8988T (cell line): Measurements from ENCODE around the gene GDF15.

Experiments
- DNase-seq: peaks from one replicate; pipeline ENCODE4 v3.0.0; 2011

The GDF15 gene

DNA sequence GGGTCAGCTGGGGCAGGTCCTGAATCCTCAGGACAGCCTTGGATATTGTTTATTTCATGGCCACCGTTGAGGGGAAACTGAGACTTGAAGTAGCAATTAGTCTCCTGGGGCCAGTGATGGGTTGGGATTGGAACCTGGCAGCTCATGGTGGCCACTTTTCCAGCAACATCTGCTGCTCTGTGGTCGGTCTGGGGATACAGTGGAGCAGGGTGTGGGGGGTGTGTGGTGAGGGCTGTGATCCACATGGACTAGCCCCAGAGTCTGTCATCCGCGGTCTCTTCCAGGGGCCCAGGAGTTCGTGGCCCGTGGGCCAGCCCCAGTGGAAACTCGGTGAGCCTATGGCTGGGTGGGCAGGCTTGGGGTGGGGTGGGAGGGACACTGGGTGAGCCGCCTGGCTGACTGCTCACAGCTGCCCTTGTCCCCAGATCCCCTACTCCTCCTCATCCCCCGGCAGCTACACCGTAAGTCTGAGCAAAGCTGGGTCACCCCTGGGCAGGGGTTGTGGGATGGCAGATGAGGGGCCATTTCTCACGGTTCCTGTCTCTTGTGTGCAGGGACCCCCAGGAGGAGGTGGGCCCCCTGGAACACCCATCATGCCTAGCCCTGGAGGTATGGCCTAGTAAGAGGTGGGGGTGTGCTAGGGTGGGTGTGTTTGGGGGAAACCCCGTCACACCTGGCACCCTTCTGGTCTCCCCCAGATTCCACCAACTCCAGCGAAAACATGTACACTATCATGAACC, 46.5 kb downstream of the GDF15 start:
- peak; percentile 46 for DNase-seq

- peak; percentile 50 for DNase-seq
Measured at GRCh38 chr19:18433015-18433691, 47.2 kb downstream of the GDF15 start.

DNA sequence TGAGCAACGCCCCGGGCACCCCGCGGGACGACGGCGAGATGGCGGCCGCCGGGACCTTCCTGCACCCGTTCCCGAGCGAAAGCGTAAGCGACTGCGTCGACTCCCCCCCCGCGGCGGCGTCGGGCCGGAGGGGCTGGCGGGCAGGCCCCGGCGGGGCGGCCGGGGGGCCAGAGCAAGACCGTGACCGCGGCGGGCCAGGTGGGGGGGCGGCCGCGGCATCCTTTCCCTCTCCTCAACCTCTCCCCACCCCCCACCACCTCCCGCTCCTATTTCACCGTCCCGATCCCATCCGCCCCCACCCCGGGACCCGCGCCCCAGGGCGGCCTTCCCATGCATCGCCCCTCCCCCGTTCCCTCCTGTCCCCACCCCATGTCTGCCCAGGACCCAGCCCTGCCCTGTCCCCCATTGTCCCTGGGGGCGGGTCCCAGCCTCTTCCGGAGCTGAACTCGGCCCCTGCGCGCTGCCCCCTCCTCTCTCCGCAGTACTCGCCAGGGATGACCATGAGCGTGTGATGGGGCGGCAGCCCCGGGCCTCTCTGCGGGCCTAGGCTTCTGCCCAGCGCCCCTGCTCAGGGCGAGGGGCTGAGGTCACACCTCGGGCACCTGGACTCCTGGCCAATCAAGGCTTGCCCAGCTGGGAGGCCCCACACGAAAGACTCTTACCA, 47.9 kb downstream of the GDF15 start:
- DNase-seq, result peak; percentile 51

DNA sequence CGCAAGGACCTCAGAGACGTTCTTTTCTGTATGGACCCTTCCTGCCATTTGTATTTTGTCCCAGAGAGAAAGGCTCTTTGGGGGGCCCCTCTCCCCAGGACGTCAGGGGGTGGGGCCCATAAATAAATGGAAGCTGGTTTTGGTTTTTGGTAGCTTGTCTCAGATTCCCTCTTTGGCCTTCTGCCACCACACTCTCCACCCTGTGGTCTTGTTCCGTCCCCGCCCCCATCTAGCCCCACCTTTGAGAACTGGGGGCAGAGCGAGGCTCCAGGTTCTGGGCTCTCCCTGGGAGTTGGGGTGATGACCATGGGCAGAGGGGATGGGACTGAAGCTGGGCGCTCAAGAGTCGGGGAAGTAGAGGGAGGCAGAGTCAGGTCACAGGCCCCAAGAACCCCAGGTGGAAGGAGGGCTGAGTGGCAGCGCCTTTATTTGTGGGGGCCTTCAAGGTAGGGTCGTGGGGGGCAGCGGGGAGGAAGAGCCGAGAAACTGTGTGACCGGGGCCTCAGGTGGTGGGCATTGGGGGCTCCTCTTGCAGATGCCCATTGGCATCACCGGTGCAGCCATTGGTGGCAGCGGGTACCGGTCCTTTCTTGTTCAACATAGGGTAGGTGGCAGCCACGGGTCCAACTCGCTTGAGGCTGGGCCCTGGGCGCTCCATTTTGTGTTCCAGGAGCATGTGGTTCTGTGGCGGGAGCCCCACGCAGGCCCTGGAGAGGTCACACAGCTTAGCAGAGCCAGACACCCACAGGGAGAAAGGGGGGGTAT, 48.6 kb downstream of the GDF15 start:
- DNase-seq, result peak; percentile 56

GRCh38 chr19:18435178-18435841, 49.4 kb downstream of the GDF15 start:
- peak; percentile 56 for DNase-seq

- peak; percentile 52 for DNase-seq
Measured at GRCh38 chr19:18435842-18436670, 50.1 kb downstream of the GDF15 start.

DNA sequence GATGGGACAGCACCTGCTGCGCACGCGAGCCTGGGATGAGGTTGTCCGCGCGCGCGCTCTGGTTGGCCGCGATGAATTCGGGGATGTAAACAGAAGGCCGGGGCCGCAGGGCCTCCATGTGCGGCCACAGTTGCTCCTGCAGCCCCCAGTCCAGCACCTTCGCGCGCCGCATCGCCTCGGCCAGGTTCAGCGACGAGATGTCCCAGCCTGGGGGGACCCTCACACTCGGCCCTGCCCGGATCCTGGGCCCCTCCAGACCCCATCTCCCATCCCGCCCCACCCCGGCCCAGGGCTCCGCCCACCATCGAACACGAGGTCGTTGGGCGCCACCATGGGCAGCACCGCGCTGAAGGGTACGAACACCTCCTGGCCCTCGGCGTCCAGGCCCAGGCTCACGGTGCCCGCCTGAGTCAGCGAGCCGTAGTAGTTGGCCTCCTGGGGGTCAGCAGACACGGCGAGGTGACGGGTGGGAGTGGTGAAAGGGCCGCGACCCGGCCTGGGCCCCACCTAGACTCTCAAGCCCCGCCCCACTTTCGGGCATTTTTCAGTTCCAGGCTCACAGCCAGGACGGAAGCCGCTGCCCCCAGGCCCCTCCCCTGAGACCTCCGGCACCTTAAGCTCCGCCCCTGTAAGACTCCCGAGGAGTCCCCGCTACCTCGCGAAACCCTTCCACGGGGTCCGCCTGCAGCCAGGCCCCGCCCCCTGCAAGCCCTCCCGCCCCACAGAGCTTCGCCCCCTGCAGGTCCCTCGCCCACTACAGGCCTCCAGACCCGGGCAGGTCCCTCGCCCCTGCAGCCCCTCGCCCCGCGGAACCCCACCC, 50.9 kb downstream of the GDF15 start:
- peak; percentile 94 for DNase-seq

DNA sequence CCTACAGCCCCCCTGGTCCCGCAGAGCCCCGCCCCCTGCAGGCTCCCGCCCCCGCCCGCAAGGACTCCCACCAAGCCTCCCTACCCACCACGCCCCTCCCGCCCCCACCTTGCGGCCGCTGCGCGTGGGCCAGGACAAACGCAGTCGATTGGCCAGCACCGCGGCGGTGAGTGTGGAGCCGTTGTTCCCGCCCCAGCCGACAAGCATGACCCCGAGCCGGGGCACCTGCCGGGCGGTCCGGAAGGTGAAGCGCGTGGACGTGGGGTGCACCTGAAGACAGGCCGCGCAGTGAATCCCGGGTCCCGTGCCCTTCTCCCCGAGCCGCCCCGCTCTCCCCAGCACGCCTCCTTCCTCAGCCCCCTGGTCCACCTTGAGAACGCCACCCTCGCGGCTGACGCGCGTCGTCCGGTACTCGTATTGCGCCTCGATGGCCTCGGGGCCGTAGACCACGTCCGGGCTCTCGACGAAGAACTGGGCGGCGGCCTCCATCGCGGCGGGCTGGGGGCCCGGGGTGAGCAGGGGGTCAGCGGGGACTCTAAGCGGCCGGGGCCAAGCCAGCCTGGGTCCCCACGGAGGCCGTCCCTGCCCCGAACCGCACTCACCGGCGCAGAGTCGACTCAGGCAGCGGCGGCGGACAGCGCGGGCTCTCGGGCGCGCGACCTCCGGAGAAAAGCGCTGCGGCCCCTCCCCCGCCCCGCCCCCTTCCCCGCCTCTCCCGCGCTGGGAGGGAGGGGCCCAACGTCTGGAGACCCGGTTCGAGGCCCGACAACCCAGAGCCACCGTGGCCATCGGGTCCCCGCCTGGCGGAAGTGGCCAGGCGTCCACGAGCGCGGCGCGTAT, 51.8 kb downstream of the GDF15 start, which contains the start of gene ISYNA1:
Gene ISYNA1 (minus strand): TSS at position 643 of the 840 bp plus-strand sequence. CDS start 154 bp downstream, at position 489.
- peak; percentile 50 for DNase-seq

DNA sequence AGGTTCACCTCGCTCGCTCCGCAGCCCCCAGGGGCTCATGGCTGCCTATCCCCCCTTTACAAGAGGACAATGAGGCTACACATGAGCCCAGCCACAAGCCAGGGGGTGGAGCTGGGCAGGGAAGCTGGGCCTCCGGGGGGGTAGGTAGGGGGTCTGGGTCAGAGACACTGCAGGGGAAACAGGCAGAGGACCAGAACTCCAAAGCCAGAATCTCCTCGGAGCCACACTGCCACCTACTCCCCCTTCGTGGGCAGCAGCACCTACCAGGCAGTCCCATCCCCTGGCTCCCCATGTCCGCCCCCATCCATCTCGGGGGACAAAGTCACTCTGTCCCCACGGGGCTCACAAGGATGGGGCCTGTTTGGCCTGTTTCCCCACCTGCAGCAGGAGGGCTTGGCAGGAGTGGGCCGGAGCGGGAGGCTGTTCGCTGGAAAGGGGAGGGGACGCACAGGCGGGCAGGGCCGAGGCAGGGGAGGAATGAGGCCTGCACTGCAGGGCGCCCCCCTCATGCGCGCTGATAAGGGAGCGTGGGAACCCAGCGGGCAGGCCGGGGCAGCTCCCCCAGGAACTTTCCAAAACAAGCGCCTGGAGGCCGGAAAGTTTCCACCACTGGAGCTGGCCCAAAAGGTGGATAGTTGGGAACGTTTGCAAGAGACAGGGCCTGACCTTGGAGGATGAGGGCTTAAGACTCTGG, 52.5 kb downstream of the GDF15 start:
- DNase-seq, result peak; percentile 80
